ENCODE results near the gene OSTF1.

The OSTF1 gene

GRCh38 chr9:75105019-75105540, 16.8 kb downstream of the OSTF1 start:
- TF ChIP-seq ZNF70 (CRISPR knock-in tag; IDR thresholded peaks at IDR 0.05) (no peak), ZFP30 (CRISPR knock-in tag; IDR thresholded peaks at IDR 0.05) (no peak)
- no peak for ATAC-seq

- ATAC-seq, result no peak
- TF ChIP-seq CSDC2 (CRISPR knock-in tag; IDR thresholded peaks at IDR 0.05), result no peak
- no peak for TF ChIP-seq ZC3H10 (CRISPR knock-in tag; IDR thresholded peaks at IDR 0.05)
- TF ChIP-seq TCF4 (CRISPR knock-in tag; IDR thresholded peaks at IDR 0.05; ENCODE audit: borderline replicate concordance), result no peak
- TF ChIP-seq GLIS3 (CRISPR knock-in tag; IDR thresholded peaks at IDR 0.05), result no peak
- TF ChIP-seq ZNF8 (CRISPR knock-in tag; IDR thresholded peaks at IDR 0.05), result no peak
- TF ChIP-seq OSR1 (CRISPR knock-in tag; IDR thresholded peaks at IDR 0.05), result no peak
- TF ChIP-seq SNAI2 (CRISPR knock-in tag; IDR thresholded peaks at IDR 0.05), result no peak
- TF ChIP-seq BACH2 (CRISPR knock-in tag; IDR thresholded peaks at IDR 0.05; ENCODE audit: borderline replicate concordance), result no peak
- no peak for TF ChIP-seq CREB5 (CRISPR knock-in tag; IDR thresholded peaks at IDR 0.05; ENCODE audit: low read depth)
- TF ChIP-seq POU6F1 (CRISPR knock-in tag; IDR thresholded peaks at IDR 0.05; ENCODE audit: borderline replicate concordance, low read depth), result no peak
- TF ChIP-seq ISL1 (CRISPR knock-in tag; IDR thresholded peaks at IDR 0.05), result no peak
Observed at GRCh38 chr9:75105841-75106240, 17.5 kb downstream of the OSTF1 start.

- TF ChIP-seq ZNF8 (CRISPR knock-in tag; IDR thresholded peaks at IDR 0.05) (no peak), CSRNP3 (CRISPR knock-in tag; IDR thresholded peaks at IDR 0.05) (no peak), RARB (CRISPR knock-in tag; IDR thresholded peaks at IDR 0.05) (no peak), CSDC2 (CRISPR knock-in tag; IDR thresholded peaks at IDR 0.05) (no peak), BACH2 (CRISPR knock-in tag; IDR thresholded peaks at IDR 0.05; ENCODE audit: borderline replicate concordance) (no peak), POU6F1 (CRISPR knock-in tag; IDR thresholded peaks at IDR 0.05; ENCODE audit: borderline replicate concordance, low read depth) (no peak), ZFP30 (CRISPR knock-in tag; IDR thresholded peaks at IDR 0.05) (no peak), TSHZ2 (CRISPR knock-in tag; IDR thresholded peaks at IDR 0.05) (no peak), CREB5 (CRISPR knock-in tag; IDR thresholded peaks at IDR 0.05; ENCODE audit: low read depth) (no peak), ARNTL (CRISPR knock-in tag; IDR thresholded peaks at IDR 0.05; ENCODE audit: borderline replicate concordance, low read depth) (no peak), ISL1 (CRISPR knock-in tag; IDR thresholded peaks at IDR 0.05) (no peak), ZFP3 (CRISPR knock-in tag; IDR thresholded peaks at IDR 0.05) (no peak), TCF4 (CRISPR knock-in tag; IDR thresholded peaks at IDR 0.05; ENCODE audit: borderline replicate concordance) (no peak)
Observed at GRCh38 chr9:75106857-75107256, 18.5 kb downstream of the OSTF1 start.

More at GRCh38 chr9:75106857-75107256, 18.5 kb downstream of the OSTF1 start:
- no peak for ATAC-seq
